T47D (cell line): ENCODE data around the gene TMEM106A.
A peak's percentile ranks its signal among the peaks of the same experiment; 100 is the strongest.
"Not testable (repeated sequence)": the region's sequence is repeated elsewhere in the genome, so short reads cannot be mapped to it uniquely, and the experiment has no call there.

Experiments
- DNase-seq, 2 experiments: peaks; one replicate each; pipeline versions ENCODE4 v3.0.0 to v3.0.0-alpha.2; 2011 to 2012; ENCODE audit warnings: low read depth in 1 of 2, low spot score in 1 of 2
- JUND ChIP-seq: IDR thresholded peaks from 2 replicates; pipeline ENCODE4 v1.6.1; 2012; ENCODE audit warnings: low read depth
- in situ Hi-C: cut with HindIII; loops from 2 replicates; pipeline ENCODE4 v1.10.0; 2016; ENCODE audit warnings: low sequenced_read_pairs, low pct_unique_long_range_greater_than_20kb

Gene TMEM106A

GRCh38 chr17:43193251-43193650 is 18.4 kb upstream of the TMEM106A start:
- no peak for TF ChIP-seq JUND
- in situ Hi-C loops, result no loop called here
- no peak for DNase-seq

GRCh38 chr17:43199633-43200032 is 12.0 kb upstream of the TMEM106A start:
- in situ Hi-C loops, result no loop called here
- DNase-seq, result no peak
- no peak for TF ChIP-seq JUND

- no peak for DNase-seq
- TF ChIP-seq JUND, result no peak
- in situ Hi-C loops, result no loop called here
Measured at GRCh38 chr17:43200127-43200526, 11.5 kb upstream of the TMEM106A start.

- in situ Hi-C loops, DNase-seq: not testable (repeated sequence)
Measured at GRCh38 chr17:43203013-43203412, 8.7 kb upstream of the TMEM106A start.

- no peak for DNase-seq
- in situ Hi-C loops, result no loop called here
- no peak for TF ChIP-seq JUND
Measured at GRCh38 chr17:43210576-43210975, 1.1 kb upstream of the TMEM106A start.

- DNase-seq, result no peak
- no peak for TF ChIP-seq JUND
- in situ Hi-C loops, result no loop called here
Measured at GRCh38 chr17:43211123-43211479, 574 bp upstream of the TMEM106A start.

GRCh38 chr17:43212641-43213490 is 1.2 kb downstream of the TMEM106A start:
- in situ Hi-C loops, result no loop called here
- peak in 1 of 2 experiments; percentile 60 for DNase-seq
- no peak for TF ChIP-seq JUND

GRCh38 chr17:43213545-43213944 is 1.9 kb downstream of the TMEM106A start:
- peak in 1 of 2 experiments; percentile 45 for DNase-seq
- in situ Hi-C loops, result no loop called here
- TF ChIP-seq JUND, result no peak

- no peak for DNase-seq
- no peak for TF ChIP-seq JUND
- in situ Hi-C loops, result no loop called here
Measured at GRCh38 chr17:43215341-43215740, 3.7 kb downstream of the TMEM106A start.

GRCh38 chr17:43216369-43216761 is 4.7 kb downstream of the TMEM106A start:
- in situ Hi-C loops, result no loop called here
- no peak for TF ChIP-seq JUND
- DNase-seq, result no peak

- in situ Hi-C loops, result no loop called here
- TF ChIP-seq JUND, result no peak
- no peak for DNase-seq
Measured at GRCh38 chr17:43216762-43217613, 5.3 kb downstream of the TMEM106A start.

GRCh38 chr17:43217614-43218087 is 6.0 kb downstream of the TMEM106A start:
- DNase-seq, result no peak
- in situ Hi-C loops, result no loop called here
- no peak for TF ChIP-seq JUND

GRCh38 chr17:43219001-43219400 is 7.3 kb downstream of the TMEM106A start:
- no peak for TF ChIP-seq JUND
- in situ Hi-C loops, result no loop called here
- no peak for DNase-seq
